Choroid plexus epithelial cell (primary cell): ENCODE results near the gene PNMA8A.

Source experiments
- DNase-seq: peaks from one replicate; pipeline ENCODE4 v3.0.0-alpha.2; 2010; ENCODE audit warnings: low read depth
- H3K4me3 ChIP-seq: 2 replicates; pipeline ENCODE4 v1.5.1; 2011; ENCODE audit warnings: low read depth, mild to moderate bottlenecking, control low read depth, low read length, moderate library complexity
- CTCF ChIP-seq: conservative IDR thresholded peaks from 2 replicates; pipeline ENCODE4 v1.5.1; 2011; ENCODE audit warnings: low read depth, mild to moderate bottlenecking, control low read depth, inconsistent platforms, low read length, moderate library complexity

Gene PNMA8A

GRCh38 chr19:46471116-46471733, at the start of gene PNMA8A:
PNMA8A (minus strand) TSS chr19:46471563; CDS start chr19:46471035, 528 bp downstream.
- peak; percentile 77 for DNase-seq
- peak within 1 kb of the TSS; percentile 56 for H3K4me3 ChIP-seq
- peak; percentile 27 for TF ChIP-seq CTCF

- TF ChIP-seq CTCF: no peak
- DNase-seq: no peak
- H3K4me3 ChIP-seq: no peak overlapping the region
Measured at GRCh38 chr19:46520616-46521015, 49.3 kb upstream of the PNMA8A start.

GRCh38 chr19:46517471-46517870, 46.1 kb upstream of the PNMA8A start:
- H3K4me3 ChIP-seq: no peak overlapping the region
- TF ChIP-seq CTCF: no peak

GRCh38 chr19:46515879-46516350, 44.6 kb upstream of the PNMA8A start:
- DNase-seq: peak; percentile 67
- TF ChIP-seq CTCF: peak; percentile 80
- H3K4me3 ChIP-seq: no peak overlapping the region

More at GRCh38 chr19:46517471-46517870, 46.1 kb upstream of the PNMA8A start:
- no peak for DNase-seq

- TF ChIP-seq CTCF: no peak
- DNase-seq: no peak
- H3K4me3 ChIP-seq: no peak overlapping the region
Measured at GRCh38 chr19:46515290-46515609, 43.9 kb upstream of the PNMA8A start.

- TF ChIP-seq CTCF: no peak
- H3K4me3 ChIP-seq: no peak overlapping the region
- DNase-seq: no peak
Measured at GRCh38 chr19:46514589-46515289, 43.4 kb upstream of the PNMA8A start.
